HepG2 (cell line): ENCODE data around the gene MFAP1. TPM values are rescaled to one million over a fixed set of nuclear protein-coding genes. Genes with fewer than 3 reads are reported as not detected.

Experiments used
- ATAC-seq: fragments of 200-7000 bp; cut with Tn5 transposase; 3 replicates; pipeline ENCODE4 v1.9.1; 2020; ENCODE audit warnings: mild to moderate bottlenecking, moderate library complexity
- BruUV-seq: library from RNA; stranded (reverse); fragments of 400-500 nt; replicated peaks from 2 replicates; lab custom pipeline; 2021; lab: Mats Ljungman, UMichigan
- CTCF ChIA-PET: fragments of 300-600 bp; formaldehyde crosslinking; extraction: SDS; loops from one replicate; lab custom pipeline; 2021; ENCODE audit warnings: low total read pairs, inconsistent platforms, low intra/inter-chr PET ratio; lab: Yijun Ruan, JAX
- POLR2A ChIA-PET: fragments of 350-600 bp; sonication (Branson Sonifier 250); formaldehyde crosslinking; loops from one replicate; lab custom pipeline; 2020; ENCODE audit warnings: antibody characterized with exemption, inconsistent platforms; lab: Yijun Ruan, JAX
- DNase-seq: peaks from one replicate; pipeline ENCODE4 v3.0.0-alpha.2; 2015; ENCODE audit warnings: low spot score
- FAIRE-seq: peaks from 3 replicates; lab custom pipeline; 2011; peaks lifted over from hg19 to GRCh38; lab: Jason Lieb, UNC
- H2AFZ ChIP-seq: one replicate; pipeline ENCODE4 v1.6.1; 2011; ENCODE audit warnings: low read length, inconsistent platforms
- H3K27ac ChIP-seq: fragments of 300-600 bp; 3 replicates; pipeline ENCODE4 v1.8.0; 2011; ENCODE audit warnings: mixed run types, mild to moderate bottlenecking, mixed read lengths, low read length, inconsistent platforms; ENCODE audit not compliant: insufficient read depth; ENCODE audit errors: extremely low read length
- H3K27me3 ChIP-seq, 2 experiments: fragments of 200-600 bp in 1 of 2; 2 replicates in 1 of 2; 3 replicates in 1 of 2; pipeline versions ENCODE4 v1.6.0 to v1.8.0; 2011; ENCODE audit warnings: low read length in 2 of 2, mild to moderate bottlenecking in 2 of 2, moderate library complexity in 2 of 2, inconsistent platforms in 1 of 2; ENCODE audit not compliant: insufficient read depth in 2 of 2, control insufficient read depth in 1 of 2
- H3K36me3 ChIP-seq, 2 experiments: fragments of 200-600 bp in 1 of 2; replicated peaks in 1 of 2; 2 replicates in 1 of 2; 3 replicates in 1 of 2; pipeline versions ENCODE4 v1.5.1 to v1.8.0; 2011; ENCODE audit warnings: low read length in 2 of 2, inconsistent platforms in 1 of 2; ENCODE audit not compliant: insufficient read depth in 2 of 2, control insufficient read depth in 1 of 2
- H3K4me1 ChIP-seq: 2 replicates; pipeline ENCODE4 v1.5.1; 2012; ENCODE audit warnings: low read length, inconsistent platforms; ENCODE audit not compliant: insufficient read depth
- H3K4me2 ChIP-seq: 2 replicates; pipeline ENCODE4 v1.6.0; 2011; ENCODE audit warnings: low read depth, low read length, inconsistent platforms
- H3K4me3 ChIP-seq, 3 experiments: fragments of 200-600 bp in 1 of 3; sonication (generic), shearing (Covaris generic) in 1 of 3; replicated peaks in 1 of 3; 2 replicates each; pipeline ENCODE4 v1.5.1; 2011 to 2016; ENCODE audit warnings: low read length in 3 of 3, inconsistent platforms in 2 of 3, low read depth in 2 of 3, mild to moderate bottlenecking in 2 of 3, control low read depth in 1 of 3, mixed read lengths in 1 of 3; ENCODE audit not compliant: insufficient read depth in 1 of 3
- H3K79me2 ChIP-seq: one replicate; pipeline ENCODE4 v1.6.1; 2011; ENCODE audit warnings: low read length, inconsistent platforms; ENCODE audit not compliant: insufficient read depth
- H3K9ac ChIP-seq: 2 replicates; pipeline ENCODE4 v1.6.0; 2011; ENCODE audit warnings: mild to moderate bottlenecking, low read depth, low read length, inconsistent platforms; ENCODE audit not compliant: insufficient read depth
- H3K9me3 ChIP-seq: 2 replicates; pipeline ENCODE4 v1.5.1; 2012; ENCODE audit warnings: mild to moderate bottlenecking, low read length
- H4K20me1 ChIP-seq: 2 replicates; pipeline ENCODE4 v1.6.0; 2011; ENCODE audit warnings: inconsistent platforms, mild to moderate bottlenecking, low read length, moderate library complexity; ENCODE audit not compliant: insufficient read depth
- HNF4A ChIP-seq: sonication (generic); formaldehyde crosslinking; IDR thresholded peaks from 2 replicates; pipeline ENCODE4 v1.4.0; 2020; ENCODE audit warnings: missing genetic modification reagents
- REL ChIP-seq: sonication (generic); formaldehyde crosslinking; conservative IDR thresholded peaks from 2 replicates; pipeline ENCODE4 v1.8.0; 2022; ENCODE audit warnings: mild to moderate bottlenecking, missing genetic modification reagents, moderate library complexity
- TP53 ChIP-seq: sonication (generic); formaldehyde crosslinking; conservative IDR thresholded peaks from 2 replicates; pipeline ENCODE4 v1.4.0; 2020; ENCODE audit warnings: missing genetic modification reagents
- ZKSCAN1 ChIP-seq: fragments of 150-350 bp; IDR thresholded peaks from 2 replicates; pipeline ENCODE4 v1.6.1; 2014; ENCODE audit warnings: low read length
- ZNF441 ChIP-seq: sonication (generic); formaldehyde crosslinking; IDR thresholded peaks from 2 replicates; pipeline ENCODE4 v1.7.0; 2021; ENCODE audit warnings: missing genetic modification reagents, borderline replicate concordance
- ZNF766 ChIP-seq: sonication (generic); formaldehyde crosslinking; IDR thresholded peaks from 2 replicates; pipeline ENCODE4 v1.5.0; 2020; ENCODE audit warnings: missing genetic modification reagents, borderline replicate concordance
- WGBS: methylation state at CpG from one replicate; pipeline ENCODE4 v1.1.6; 2017; ENCODE audit warnings: low lambda C conversion rate; 5-methylcytosine and 5-hydroxymethylcytosine counted together
- in situ Hi-C: cut with HindIII; loops from 2 replicates; pipeline ENCODE4 v1.10.0; 2017; ENCODE audit warnings: low pct_unique_long_range_greater_than_20kb; ENCODE audit not compliant: extremely low pct_ligation_motif_present
- intact Hi-C: fragments of 100-400 bp; cut with micrococcal nuclease; formaldehyde crosslinking; loops from one replicate; pipeline ENCODE4 v1.10.0; 2022; ENCODE audit not compliant: unreplicated experiment
- polyA plus RNA-seq, 8 experiments: library from polyadenylated mRNA; depleted of rRNA in 3 of 8; stranded (reverse) in 7 of 8; unstranded in 1 of 8; fragments of >200 nt; fragmentation: Illumina TruSeq in 4 of 8; extraction: Trizol in 4 of 8; gene quantifications; 2 replicates each; pipeline versions ENCODE4 v1.2.1 to v1.2.3, GENCODE V29; 2011 to 2016; ENCODE audit warnings: low read depth in 4 of 8, missing spikeins in 1 of 8, mixed read lengths in 1 of 8; ENCODE audit not compliant: insufficient read depth in 1 of 8
- total RNA-seq, 5 experiments: library from RNA; depleted of rRNA; stranded (reverse); fragments of >200 nt; fragmentation: Illumina TruSeq; extraction: Trizol; gene quantifications; 2 replicates each; pipeline ENCODE4 v1.2.3, GENCODE V29; 2016; ENCODE audit warnings: low read depth in 1 of 5
- TF ChIP-seq, protein P1 (sequence below), 2 experiments: sonication (generic) in 1 of 2; formaldehyde crosslinking in 1 of 2; IDR thresholded peaks; 2 replicates each; pipeline versions ENCODE4 v1.5.1 to v1.6.1; 2011 to 2020; ENCODE audit warnings: borderline replicate concordance in 1 of 2, low read depth in 1 of 2, low read length in 1 of 2, mild to moderate bottlenecking in 1 of 2, missing genetic modification reagents in 1 of 2, moderate library complexity in 1 of 2

MFAP1 gene
- total and polyA plus RNA-seq, 2 of the 13 experiments (the other 11 are each of a cell fraction or from before 2014, with no cell fraction given), result 11.8 to 39.5 TPM

DNA sequence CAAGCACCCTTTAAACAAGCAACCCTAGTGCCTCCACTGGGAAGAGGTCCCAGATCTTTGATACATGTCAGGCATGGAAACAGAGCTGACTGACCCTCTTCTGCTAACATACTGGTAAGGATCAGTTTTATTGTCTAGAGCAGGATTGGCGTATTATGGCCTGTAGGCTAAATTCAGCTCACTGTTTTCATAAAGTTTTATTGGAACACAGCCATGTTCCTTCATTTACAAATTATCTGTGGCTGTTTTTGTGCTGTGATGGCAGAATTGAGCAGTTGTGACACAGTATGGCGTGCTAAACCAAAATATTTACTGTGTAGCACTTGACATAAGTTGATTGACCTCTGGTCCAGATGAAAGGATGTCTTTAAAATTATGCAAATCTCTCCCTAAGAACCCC lies 47.3 kb upstream of the MFAP1 start (continued):
- TF ChIP-seq, protein P1, sequence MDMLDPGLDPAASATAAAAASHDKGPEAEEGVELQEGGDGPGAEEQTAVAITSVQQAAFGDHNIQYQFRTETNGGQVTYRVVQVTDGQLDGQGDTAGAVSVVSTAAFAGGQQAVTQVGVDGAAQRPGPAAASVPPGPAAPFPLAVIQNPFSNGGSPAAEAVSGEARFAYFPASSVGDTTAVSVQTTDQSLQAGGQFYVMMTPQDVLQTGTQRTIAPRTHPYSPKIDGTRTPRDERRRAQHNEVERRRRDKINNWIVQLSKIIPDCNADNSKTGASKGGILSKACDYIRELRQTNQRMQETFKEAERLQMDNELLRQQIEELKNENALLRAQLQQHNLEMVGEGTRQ (IDR thresholded peaks at IDR 0.05; ENCODE audit: low read depth, low read length), result no peak
- TF ChIP-seq, protein P1 (CRISPR knock-in tag; IDR thresholded peaks at IDR 0.05; ENCODE audit: borderline replicate concordance), result no peak
- TF ChIP-seq ZKSCAN1, result no peak

DNA sequence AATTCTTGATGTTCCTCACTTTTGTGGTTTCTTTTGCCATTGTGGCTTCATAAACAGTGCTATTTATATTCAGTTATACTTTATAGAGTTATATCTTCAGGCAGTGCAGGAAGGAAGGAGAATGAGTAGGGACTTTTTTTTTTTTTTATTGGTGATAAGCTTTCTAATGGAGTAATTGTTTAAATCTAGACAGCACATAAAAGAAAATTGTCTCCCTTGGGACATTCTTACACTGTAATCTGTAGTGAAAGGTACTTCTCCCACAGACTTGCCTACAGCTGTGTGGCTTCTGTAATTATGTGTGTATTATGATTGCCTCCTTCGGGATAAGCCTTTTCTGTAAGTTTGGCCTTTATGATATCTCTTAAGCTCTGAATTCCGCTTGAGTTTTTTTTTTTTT lies 43.9 kb upstream of the MFAP1 start:
- CTCF ChIA-PET, result no interaction called here
- DNase-seq (no peak), FAIRE-seq (no peak), ATAC-seq (no peak)
- no peak overlapping the region for H3K9ac ChIP-seq
- H3K27me3 ChIP-seq, result no peaks in the 10 kb centered on the region
- H3K4me3 ChIP-seq, result no peak overlapping the region
- in situ Hi-C loops (no loop called here), intact Hi-C loops (no loop called here)
- no peaks in the 10 kb centered on the region for H3K4me1 ChIP-seq
- no peak overlapping the region for H3K4me2 ChIP-seq
- H3K9me3 ChIP-seq, result no peaks in the 10 kb centered on the region
- H3K79me2 ChIP-seq, result no peaks in the 10 kb centered on the region
- 72% methylated on average over 2 of the region's 2 CpGs for WGBS
- no peaks in the 10 kb centered on the region for H4K20me1 ChIP-seq
- H3K27ac ChIP-seq, result no peak overlapping the region
- no peak for TF ChIP-seq ZNF766 (CRISPR knock-in tag)
- TF ChIP-seq TP53 (CRISPR knock-in tag), result no peak
- no peak for TF ChIP-seq ZNF441 (CRISPR knock-in tag)
- no peak for TF ChIP-seq HNF4A (CRISPR knock-in tag)
- no peak for TF ChIP-seq REL
- H3K36me3 ChIP-seq, result no peaks in the 10 kb centered on the region
- POLR2A ChIA-PET, result no interaction called here
- no TSS peak for BruUV-seq
- no peak overlapping the region for H2AFZ ChIP-seq
